NCI-H2171 treated with DMSO at 0.1 percent for 48 hours (cell line): ENCODE data around the gene CD300C.
"Not testable (repeated sequence)": the region's sequence is repeated elsewhere in the genome, so short reads cannot be mapped to it uniquely, and the experiment has no call there.

Experiments used
- DNase-seq: peaks from one replicate; lab custom pipeline; 2025; lab: John Stamatoyannopoulos, UW

Gene CD300C

DNA sequence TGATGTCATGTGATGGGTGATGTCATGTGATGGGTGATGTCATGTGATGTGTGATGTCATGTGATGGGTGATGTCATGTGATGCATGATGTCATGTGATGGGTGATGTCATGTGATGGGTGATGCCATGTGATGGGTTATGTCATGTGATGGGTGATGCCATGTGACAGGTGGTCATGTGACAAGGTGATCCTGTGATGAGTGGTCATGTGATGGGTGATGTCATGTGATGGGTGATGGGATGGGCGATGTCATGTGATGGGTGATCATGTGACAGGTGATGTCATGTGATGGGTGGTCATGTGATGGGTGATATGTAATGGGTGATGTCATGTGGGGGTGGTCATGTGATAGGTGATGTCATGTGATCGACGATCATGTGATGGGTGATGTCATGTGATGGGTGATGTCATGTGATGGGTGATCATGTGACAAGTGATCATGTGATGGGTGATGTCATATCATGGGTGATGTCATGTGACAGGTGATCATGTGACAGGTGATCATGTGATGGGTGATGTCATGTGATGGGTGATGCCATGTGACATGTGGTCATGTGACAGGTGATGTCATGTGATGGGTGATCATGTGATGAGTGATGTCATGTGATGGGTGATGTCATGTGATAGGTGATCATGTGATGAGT is 31.8 kb downstream of the CD300C start:
- DNase-seq, result peak; percentile 87

DNA sequence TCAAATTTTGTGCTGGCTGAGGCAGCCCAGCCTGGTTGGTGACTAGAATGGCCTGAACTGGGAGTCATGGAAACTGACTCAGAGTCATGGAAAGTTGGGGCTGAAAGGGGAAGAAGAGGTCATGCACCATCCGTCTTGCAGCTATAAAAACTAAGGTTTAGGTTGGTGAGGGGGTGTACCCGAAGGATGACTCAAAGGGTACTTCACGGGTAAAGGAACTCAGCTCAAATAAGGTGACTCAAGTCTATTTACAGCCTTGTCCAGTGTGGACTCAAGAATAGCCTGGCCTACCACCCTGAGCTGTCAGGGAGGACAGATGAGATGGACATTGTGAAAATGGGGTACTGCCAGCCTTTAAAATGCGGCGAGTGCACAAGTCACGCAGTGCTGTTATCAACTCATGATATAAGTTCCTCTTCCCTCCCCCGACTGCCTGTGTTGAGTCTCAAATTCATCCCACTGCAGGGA is 33.3 kb downstream of the CD300C start:
- no peak for DNase-seq

DNA sequence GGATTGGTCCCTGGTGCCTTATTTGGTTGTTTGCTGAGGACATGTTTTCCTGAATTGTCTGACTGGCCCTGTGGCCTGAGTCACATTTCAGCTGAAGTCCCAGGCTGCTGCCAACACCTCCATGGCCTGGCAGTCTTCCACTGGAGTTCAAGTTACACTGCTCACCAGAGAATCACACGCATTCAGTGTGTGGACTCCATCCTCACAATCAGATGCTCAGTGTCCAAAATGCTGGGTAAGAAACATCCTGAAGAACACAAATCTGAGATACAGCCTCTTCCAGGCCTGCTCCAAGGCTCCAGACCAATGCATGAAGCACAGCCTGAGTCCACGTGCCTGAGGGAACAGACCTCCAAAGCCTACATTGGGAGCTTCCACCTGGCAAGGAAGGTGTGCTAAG is 33.9 kb downstream of the CD300C start:
- DNase-seq, result no peak

DNA sequence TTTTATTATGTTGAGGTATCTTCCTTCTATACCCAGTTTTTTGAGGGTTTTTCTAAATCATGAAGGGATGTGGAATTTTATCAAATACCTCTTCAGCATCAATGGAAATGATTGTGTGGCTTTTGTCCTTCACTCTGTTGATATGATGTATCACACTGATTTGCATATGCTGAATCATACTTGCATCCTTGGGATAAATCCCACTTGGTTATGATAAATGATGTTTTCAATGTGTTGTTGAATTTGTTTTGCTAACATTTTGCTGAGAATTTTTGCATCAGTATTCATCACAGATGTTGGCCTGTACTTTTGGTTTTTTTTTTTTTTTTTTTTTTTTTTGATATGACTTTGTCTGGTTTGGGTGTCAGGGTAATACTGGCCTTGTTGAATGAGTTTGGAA is 37.8 kb downstream of the CD300C start:
- no peak for DNase-seq

DNA sequence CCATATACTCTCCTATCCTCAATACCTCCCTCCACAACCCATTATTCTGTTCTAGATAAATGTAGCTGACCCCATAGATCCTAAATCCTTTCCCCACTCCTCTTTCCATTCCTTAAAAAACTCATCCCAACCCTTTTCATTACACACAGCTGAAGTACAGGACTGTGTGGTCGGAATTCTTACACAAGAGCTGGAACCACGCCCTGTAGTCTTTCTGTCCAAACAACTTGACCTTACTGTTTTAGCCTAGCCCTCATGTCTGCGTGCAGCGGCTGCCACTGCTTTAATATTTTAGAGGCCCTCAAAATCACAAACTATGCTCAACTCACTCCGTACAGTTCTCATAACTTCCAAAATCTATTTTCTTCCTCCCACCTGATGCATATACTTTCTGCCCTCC is 42.0 kb downstream of the CD300C start:
- not testable (repeated sequence) for DNase-seq

DNA sequence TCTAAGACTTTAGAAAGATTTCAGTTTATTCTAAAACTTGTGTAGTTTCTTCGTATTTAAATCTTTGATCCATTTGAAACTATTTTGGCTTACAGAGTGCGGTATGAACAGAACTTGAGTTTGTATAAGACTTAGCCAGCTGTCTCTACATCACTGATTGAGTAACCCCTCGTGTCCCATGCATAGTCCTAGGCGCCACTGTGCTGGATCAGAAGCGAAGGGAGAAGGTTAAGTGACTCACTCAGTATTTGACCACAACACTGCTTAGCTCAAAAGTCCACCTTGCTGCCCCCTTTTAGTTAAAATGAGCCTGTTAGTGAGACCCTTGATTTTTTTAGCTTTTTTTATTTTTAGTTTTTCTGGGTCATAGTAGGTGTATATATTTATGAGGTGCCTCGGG is 43.1 kb downstream of the CD300C start:
- DNase-seq, result no peak

DNA sequence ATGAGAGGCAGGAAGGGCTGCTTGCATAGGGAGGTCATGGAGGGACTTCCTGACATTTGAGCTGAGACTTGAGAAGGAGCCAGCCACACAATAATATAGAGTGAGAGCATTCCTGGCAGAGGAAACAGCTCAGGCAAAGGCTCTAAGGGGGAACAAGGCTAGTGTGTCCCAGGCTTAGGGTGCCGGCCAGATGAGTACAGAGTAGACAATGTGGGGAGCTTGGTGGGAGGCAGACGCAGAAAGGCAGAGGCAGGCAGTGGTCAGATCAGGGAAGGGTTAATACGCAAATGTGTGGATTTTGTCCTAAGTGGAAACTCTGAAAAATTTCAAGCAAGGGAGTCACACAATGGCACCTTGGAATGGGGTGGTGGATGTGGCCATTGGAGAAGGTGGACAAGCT is 45.9 kb downstream of the CD300C start:
- DNase-seq, result no peak

DNA sequence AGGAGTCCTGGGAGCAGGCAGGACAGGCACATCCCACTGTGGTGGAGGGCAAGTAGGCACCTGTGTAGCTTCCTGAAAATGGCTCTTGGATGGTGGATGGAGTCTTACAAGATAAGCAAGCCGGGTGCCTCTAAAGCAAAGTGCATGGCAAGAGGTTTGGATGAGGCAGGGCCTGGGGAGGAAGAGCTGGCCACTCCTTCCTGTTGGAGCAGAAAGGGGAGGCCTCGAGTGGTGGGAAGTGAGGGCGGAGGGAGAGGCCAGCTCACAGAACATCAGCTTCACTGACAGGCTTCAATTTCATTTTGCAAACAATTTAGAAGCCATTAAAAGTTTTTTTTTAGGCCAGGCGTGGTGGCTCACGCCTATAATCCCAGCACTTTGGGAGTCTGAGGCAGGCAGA is 48.4 kb downstream of the CD300C start:
- no peak for DNase-seq

DNA sequence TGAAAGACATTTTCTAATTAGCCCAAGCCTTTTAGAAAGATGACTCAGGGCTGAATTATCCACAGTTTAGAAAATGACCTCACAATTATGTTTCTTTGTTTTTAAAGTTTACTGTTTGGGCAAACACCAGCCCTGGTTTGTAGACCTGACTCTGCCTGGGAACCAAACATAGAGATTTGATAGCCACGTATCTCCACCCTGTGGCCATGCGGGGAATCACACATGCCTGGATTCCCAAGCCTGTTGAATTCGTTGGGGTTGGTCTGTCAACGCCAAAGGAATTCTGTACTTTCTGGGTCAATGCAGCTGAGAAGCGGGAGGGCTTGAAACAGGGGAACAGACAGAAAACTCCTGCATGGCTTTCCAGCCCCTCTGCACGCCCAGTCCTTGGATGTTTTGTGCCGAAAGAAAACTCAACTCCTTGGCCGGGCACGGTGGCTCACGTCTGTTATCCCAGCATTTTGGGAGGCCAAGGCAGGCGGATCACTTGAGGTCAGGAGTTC is 52.5 kb downstream of the CD300C start:
- peak; percentile 69 for DNase-seq

DNA sequence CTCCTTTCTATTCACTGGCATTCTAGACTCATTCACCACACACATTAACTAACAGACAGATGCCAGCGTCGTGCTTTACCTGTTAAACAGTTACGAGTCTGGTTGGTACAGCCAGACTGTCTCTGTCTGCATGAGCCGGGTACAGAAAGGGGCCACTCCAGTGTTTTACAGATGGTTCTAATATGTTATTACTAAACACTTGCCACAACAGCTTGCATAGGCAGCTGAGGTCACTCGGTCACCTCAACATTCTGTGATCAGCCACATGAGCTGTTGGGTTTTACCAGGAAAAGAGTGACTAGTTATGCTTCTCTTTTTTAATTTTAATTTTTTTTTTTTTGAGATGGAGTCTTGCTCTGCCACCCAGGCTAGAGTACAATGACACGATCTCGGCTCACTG is 54.3 kb downstream of the CD300C start:
- DNase-seq, result peak; percentile 11
